Transverse colon (tissue), 4 donors: ENCODE measurements around the gene NAGS.

Experiments
- POLR2A ChIP-seq: fragments of 450-650 bp; IDR thresholded peaks from one replicate; pipeline ENCODE4 v1.6.1; 2016; ENCODE audit warnings: antibody characterized with exemption, mild to moderate bottlenecking, moderate library complexity
- POLR2AphosphoS5 ChIP-seq, 3 donors: sonication (generic); formaldehyde crosslinking; IDR thresholded peaks; one replicate each; pipeline ENCODE4 v1.6.1; 2016; ENCODE audit warnings: antibody characterized with exemption in 3 of 3
- TF ChIP-seq, protein P1 (sequence below), 5 experiments: fragments of 200-600 bp in 3 of 5; fragments of 450-650 bp in 2 of 5; sonication (generic) in 3 of 5; IDR thresholded peaks; 1 replicate in 2 of 5; 2 replicates in 3 of 5; pipeline ENCODE4 v1.5.1; 2016 to 2017; ENCODE audit warnings: antibody characterized with exemption in 5 of 5, inconsistent platforms in 3 of 5, mild to moderate bottlenecking in 2 of 5, moderate library complexity in 1 of 5

DNA sequence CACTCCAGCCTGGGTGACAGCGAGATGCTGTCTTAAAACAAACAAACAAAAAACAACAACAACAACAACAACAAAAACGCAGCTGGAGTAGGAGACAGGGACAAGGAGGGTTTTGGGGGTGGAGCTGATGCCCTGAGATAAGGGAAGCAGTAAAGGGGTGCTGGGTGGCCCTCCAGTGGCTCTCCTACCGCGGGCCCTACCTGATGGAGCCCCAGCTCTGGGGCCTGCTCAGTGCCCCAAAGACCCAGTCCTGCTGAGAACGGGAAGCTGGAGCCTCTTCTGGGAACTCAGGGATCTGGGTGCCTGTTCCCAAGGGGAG, 21.3 kb upstream of the NAGS start:
- TF ChIP-seq, protein P1, sequence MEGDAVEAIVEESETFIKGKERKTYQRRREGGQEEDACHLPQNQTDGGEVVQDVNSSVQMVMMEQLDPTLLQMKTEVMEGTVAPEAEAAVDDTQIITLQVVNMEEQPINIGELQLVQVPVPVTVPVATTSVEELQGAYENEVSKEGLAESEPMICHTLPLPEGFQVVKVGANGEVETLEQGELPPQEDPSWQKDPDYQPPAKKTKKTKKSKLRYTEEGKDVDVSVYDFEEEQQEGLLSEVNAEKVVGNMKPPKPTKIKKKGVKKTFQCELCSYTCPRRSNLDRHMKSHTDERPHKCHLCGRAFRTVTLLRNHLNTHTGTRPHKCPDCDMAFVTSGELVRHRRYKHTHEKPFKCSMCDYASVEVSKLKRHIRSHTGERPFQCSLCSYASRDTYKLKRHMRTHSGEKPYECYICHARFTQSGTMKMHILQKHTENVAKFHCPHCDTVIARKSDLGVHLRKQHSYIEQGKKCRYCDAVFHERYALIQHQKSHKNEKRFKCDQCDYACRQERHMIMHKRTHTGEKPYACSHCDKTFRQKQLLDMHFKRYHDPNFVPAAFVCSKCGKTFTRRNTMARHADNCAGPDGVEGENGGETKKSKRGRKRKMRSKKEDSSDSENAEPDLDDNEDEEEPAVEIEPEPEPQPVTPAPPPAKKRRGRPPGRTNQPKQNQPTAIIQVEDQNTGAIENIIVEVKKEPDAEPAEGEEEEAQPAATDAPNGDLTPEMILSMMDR (IDR thresholded peaks at IDR 0.05), result no peak
- TF ChIP-seq POLR2A (no peak), POLR2AphosphoS5 (IDR thresholded peaks at IDR 0.05) (no peak)
